Upper lobe of left lung (tissue), 6 donors: ENCODE measurements around the gene ACCSL. TPM values are rescaled to one million over a fixed set of nuclear protein-coding genes. Genes with fewer than 3 reads are reported as not detected.

Source experiments
- ATAC-seq, 2 donors: fragments of 200-7000 bp; cut with Tn5 transposase; one replicate each; pipeline ENCODE4 v1.9.1; 2022; ENCODE audit warnings: mild to moderate bottlenecking in 2 of 2, moderate library complexity in 2 of 2; ENCODE audit not compliant: low FRiP score in 2 of 2
- DNase-seq, 2 donors: peaks; one replicate each; pipeline ENCODE4 v3.0.0-alpha.2; 2019 to 2020
- H3K27ac ChIP-seq, 4 donors: fragments of 200-600 bp; sonication (generic); one replicate each; pipeline ENCODE4 v1.5.1; 2016 to 2019
- H3K27me3 ChIP-seq, 4 donors: fragments of 200-600 bp; sonication (generic); one replicate each; pipeline ENCODE4 v1.5.1; 2017 to 2019
- H3K36me3 ChIP-seq, 4 donors: fragments of 200-600 bp; sonication (generic); one replicate each; pipeline ENCODE4 v1.5.1; 2016 to 2019
- H3K4me1 ChIP-seq, 4 donors: fragments of 200-600 bp; sonication (generic); one replicate each; pipeline ENCODE4 v1.5.1; 2018 to 2019
- H3K4me3 ChIP-seq, 4 donors: fragments of 200-600 bp; sonication (generic); one replicate each; pipeline ENCODE4 v1.5.1; 2017 to 2019; ENCODE audit warnings: mild to moderate bottlenecking in 2 of 4, moderate library complexity in 1 of 4
- H3K9me3 ChIP-seq, 4 donors: fragments of 200-600 bp; sonication (generic); one replicate each; pipeline ENCODE4 v1.5.1; 2018 to 2019
- CTCF ChIP-seq, 6 experiments: fragments of 450-650 bp in 4 of 6; fragments of 200-600 bp in 2 of 6; sonication (generic) in 2 of 6; IDR thresholded peaks; one replicate each; pipeline ENCODE4 v1.5.1; 2016 to 2019; ENCODE audit warnings: antibody characterized with exemption in 6 of 6
- EP300 ChIP-seq, 4 donors: sonication (generic); formaldehyde crosslinking; IDR thresholded peaks; one replicate each; pipeline ENCODE4 v1.5.1; 2017; ENCODE audit warnings: antibody characterized with exemption in 4 of 4, control low read depth in 2 of 4
- POLR2A ChIP-seq, 4 donors: fragments of 450-650 bp; IDR thresholded peaks; one replicate each; pipeline ENCODE4 v1.5.1; 2016 to 2017; ENCODE audit warnings: antibody characterized with exemption in 4 of 4, mild to moderate bottlenecking in 2 of 4
- POLR2AphosphoS5 ChIP-seq, 2 donors: sonication (generic); formaldehyde crosslinking; IDR thresholded peaks; one replicate each; pipeline ENCODE4 v1.5.1; 2017; ENCODE audit warnings: antibody characterized with exemption in 2 of 2
- WGBS, 2 donors: methylation state at CpG; one replicate each; pipeline ENCODE4 v1.1.5; 2017 to 2018; 5-methylcytosine and 5-hydroxymethylcytosine counted together
- total RNA-seq, 6 donors: library from RNA; depleted of rRNA in 4 of 6; stranded (reverse); fragments of >200 nt in 4 of 6; gene quantifications; one replicate each; pipeline versions ENCODE4 v1.1.0 to v1.2.1, GENCODE V29; 2016 to 2021
- donor health status: DM: no; HTN: no; CAD: no; lungs with moderate emphysema.
- donor health status: DM: no; HTN: yes; CAD: no; lungs with severe emphysema.

Gene ACCSL
- total RNA-seq, 6 donors from 2014 or later = not detected

GRCh38 chr11:44006917-44007361, 40.8 kb upstream of the ACCSL start:
- no peak overlapping the region for H3K4me3 ChIP-seq
- ATAC-seq = no peak

GRCh38 chr11:44007481-44008087, 40.2 kb upstream of the ACCSL start:
- WGBS, 2 donors = 91 to 94% methylated on average over 5 of the region's 5 CpGs
- peak overlapping the region in 2 of 4 donors; percentile 13 to 25 for H3K27ac ChIP-seq

More at GRCh38 chr11:44006917-44007361, 40.8 kb upstream of the ACCSL start:
- WGBS, 2 donors = 81 to 82% methylated on average over 8 to 10 of the region's 11 CpGs
- H3K9me3 ChIP-seq = no peaks in the 10 kb centered on the region
- DNase-seq = no peak
- TF ChIP-seq POLR2A (IDR thresholded peaks at IDR 0.05) (no peak), EP300 (IDR thresholded peaks at IDR 0.05) (no peak), POLR2AphosphoS5 (IDR thresholded peaks at IDR 0.05) (no peak)
- peak overlapping the region in 2 of 4 donors; percentile 13 to 25 for H3K27ac ChIP-seq
- no peaks in the 10 kb centered on the region for H3K27me3 ChIP-seq
- no peaks in the 10 kb centered on the region for H3K4me1 ChIP-seq
- no peaks in the 10 kb centered on the region for H3K36me3 ChIP-seq

GRCh38 chr11:44008088-44008501, 39.7 kb upstream of the ACCSL start:
- ATAC-seq (no peak), DNase-seq (no peak)
- Histone ChIP-seq H3K27ac (peak overlapping the region in 1 of 4 donors; percentile 13), H3K4me1 (no peaks in the 10 kb centered on the region), H3K27me3 (no peaks in the 10 kb centered on the region), H3K36me3 (no peaks in the 10 kb centered on the region), H3K4me3 (no peak overlapping the region), H3K9me3 (no peaks in the 10 kb centered on the region)
- TF ChIP-seq EP300 (IDR thresholded peaks at IDR 0.05) = no peak
- TF ChIP-seq POLR2AphosphoS5 (IDR thresholded peaks at IDR 0.05) = no peak
- no peak for TF ChIP-seq CTCF (IDR thresholded peaks at IDR 0.05)
- no peak for TF ChIP-seq POLR2A (IDR thresholded peaks at IDR 0.05)
- WGBS, 2 donors = 85% methylated on average over 5 of the region's 5 CpGs; no CpG with 5 or more reads in 1 of the 2 donors

More at GRCh38 chr11:44007481-44008087, 40.2 kb upstream of the ACCSL start:
- no peaks in the 10 kb centered on the region for H3K9me3 ChIP-seq
- DNase-seq (no peak), ATAC-seq (no peak)
- TF ChIP-seq POLR2A (IDR thresholded peaks at IDR 0.05) = no peak
- TF ChIP-seq POLR2AphosphoS5 (IDR thresholded peaks at IDR 0.05) = no peak
- no peak for TF ChIP-seq EP300 (IDR thresholded peaks at IDR 0.05)
- no peak for TF ChIP-seq CTCF (IDR thresholded peaks at IDR 0.05)
- no peaks in the 10 kb centered on the region for H3K4me1 ChIP-seq
- no peaks in the 10 kb centered on the region for H3K27me3 ChIP-seq
- H3K36me3 ChIP-seq = no peaks in the 10 kb centered on the region
- no peak overlapping the region for H3K4me3 ChIP-seq

- DNase-seq (no peak), ATAC-seq (no peak)
- Histone ChIP-seq H3K27me3 (no peaks in the 10 kb centered on the region), H3K4me1 (no peaks in the 10 kb centered on the region), H3K36me3 (no peaks in the 10 kb centered on the region), H3K27ac (no peak overlapping the region), H3K9me3 (no peaks in the 10 kb centered on the region), H3K4me3 (no peak overlapping the region)
- 88 to 91% methylated on average over 3 of the region's 3 CpGs for WGBS, 2 donors
- TF ChIP-seq POLR2AphosphoS5 (IDR thresholded peaks at IDR 0.05) (no peak), EP300 (IDR thresholded peaks at IDR 0.05) (no peak), CTCF (IDR thresholded peaks at IDR 0.05) (no peak), POLR2A (IDR thresholded peaks at IDR 0.05) (no peak)
Observed at GRCh38 chr11:44008698-44009097, 39.1 kb upstream of the ACCSL start.

- TF ChIP-seq CTCF (IDR thresholded peaks at IDR 0.05) (no peak), EP300 (IDR thresholded peaks at IDR 0.05) (no peak), POLR2AphosphoS5 (IDR thresholded peaks at IDR 0.05) (no peak), POLR2A (IDR thresholded peaks at IDR 0.05) (no peak)
Observed at GRCh38 chr11:44010789-44011251, 37.0 kb upstream of the ACCSL start.

More at GRCh38 chr11:44010789-44011251, 37.0 kb upstream of the ACCSL start:
- no peak for DNase-seq
- Histone ChIP-seq H3K4me1 (no peaks in the 10 kb centered on the region), H3K27me3 (no peaks in the 10 kb centered on the region), H3K27ac (peak overlapping the region in 1 of 4 donors; percentile 32), H3K9me3 (no peaks in the 10 kb centered on the region), H3K36me3 (no peaks in the 10 kb centered on the region), H3K4me3 (no peak overlapping the region)
- 83 to 85% methylated on average over 4 of the region's 4 CpGs for WGBS, 2 donors
- no peak for ATAC-seq
